SU-DHL-6 (cell line): Measurements from ENCODE around the gene PIEZO1.

ENCODE experiments used
- H2AFZ ChIP-seq: fragments of 200-600 bp; sonication (generic); 2 replicates; pipeline ENCODE4 v1.6.1; 2014; ENCODE audit warnings: low read depth, mild to moderate bottlenecking, moderate library complexity, mixed read lengths, antibody characterized with exemption, low read length; ENCODE audit not compliant: severe bottlenecking
- H3F3A ChIP-seq: fragments of 200-600 bp; shearing (Covaris generic); 2 replicates; pipeline ENCODE4 v1.6.0; 2016; ENCODE audit warnings: antibody characterized with exemption, mild to moderate bottlenecking; ENCODE audit not compliant: insufficient read depth
- H3K27ac ChIP-seq: fragments of 200-600 bp; sonication (generic); 2 replicates; pipeline ENCODE4 v1.5.1; 2016; ENCODE audit warnings: low read depth, mild to moderate bottlenecking, low read length, moderate library complexity, mixed read lengths
- H3K27me3 ChIP-seq: fragments of 200-600 bp; sonication (generic), shearing (Covaris generic); 2 replicates; pipeline ENCODE4 v1.6.0; 2014; ENCODE audit warnings: mild to moderate bottlenecking, low read length
- H3K36me3 ChIP-seq: fragments of 200-600 bp; sonication (generic); 2 replicates; pipeline ENCODE4 v1.6.1; 2014; ENCODE audit warnings: mild to moderate bottlenecking, low read length, mixed read lengths
- H3K4me2 ChIP-seq: fragments of 300-600, 200-600 bp; shearing (Covaris generic), sonication (generic); 2 replicates; pipeline ENCODE4 v1.6.0; 2014; ENCODE audit warnings: low read length, low read depth, mild to moderate bottlenecking; ENCODE audit not compliant: poor library complexity, severe bottlenecking
- H3K4me3 ChIP-seq: fragments of 200-600 bp; sonication (generic); 2 replicates; pipeline ENCODE4 v1.5.1; 2014; ENCODE audit warnings: antibody characterized with exemption, low read length, mild to moderate bottlenecking, mixed read lengths; ENCODE audit not compliant: insufficient read depth, poor library complexity, severe bottlenecking
- H3K79me2 ChIP-seq: fragments of 200-600 bp; sonication (generic); 2 replicates; pipeline ENCODE4 v1.6.1; 2014; ENCODE audit warnings: mild to moderate bottlenecking, low read length, moderate library complexity; ENCODE audit not compliant: insufficient read depth
- H3K9ac ChIP-seq: fragments of 200-600 bp; sonication (generic); 2 replicates; pipeline ENCODE4 v1.7.0; 2014; ENCODE audit warnings: mild to moderate bottlenecking, low read length
- H3K9me2 ChIP-seq: fragments of 200-600 bp; sonication (generic); replicated peaks from 2 replicates; pipeline ENCODE4 v1.6.1; 2014; ENCODE audit warnings: low read length; ENCODE audit not compliant: insufficient read depth
- H3K9me3 ChIP-seq: fragments of 200-600 bp; sonication (generic); 2 replicates; pipeline ENCODE4 v1.6.1; 2014; ENCODE audit warnings: low read length, mixed read lengths; ENCODE audit not compliant: insufficient read depth
- H4K20me1 ChIP-seq: fragments of 200-600 bp; sonication (generic); 2 replicates; pipeline ENCODE4 v1.6.1; 2014; ENCODE audit warnings: low read depth, mild to moderate bottlenecking, antibody characterized with exemption, low read length, moderate library complexity, mixed read lengths
- EZH2phosphoT487 ChIP-seq: fragments of 200-600 bp; sonication (generic), shearing (Covaris generic); conservative IDR thresholded peaks from 2 replicates; pipeline ENCODE4 v1.6.1; 2018; ENCODE audit warnings: mild to moderate bottlenecking, antibody characterized with exemption, low read length, moderate library complexity, mixed read lengths
- TF ChIP-seq, protein P1 (sequence below): fragments of 200-600 bp; sonication (generic); IDR thresholded peaks from one replicate; pipeline ENCODE4 v1.5.1; 2017; ENCODE audit warnings: antibody characterized with exemption, mild to moderate bottlenecking, low read length, moderate library complexity; ENCODE audit not compliant: insufficient read depth, poor library complexity, severe bottlenecking

PIEZO1 gene

GRCh38 chr16:88809068-88809675, 24.2 kb upstream of the PIEZO1 start:
- H3K4me2 ChIP-seq: peak overlapping the region; percentile 89

DNA sequence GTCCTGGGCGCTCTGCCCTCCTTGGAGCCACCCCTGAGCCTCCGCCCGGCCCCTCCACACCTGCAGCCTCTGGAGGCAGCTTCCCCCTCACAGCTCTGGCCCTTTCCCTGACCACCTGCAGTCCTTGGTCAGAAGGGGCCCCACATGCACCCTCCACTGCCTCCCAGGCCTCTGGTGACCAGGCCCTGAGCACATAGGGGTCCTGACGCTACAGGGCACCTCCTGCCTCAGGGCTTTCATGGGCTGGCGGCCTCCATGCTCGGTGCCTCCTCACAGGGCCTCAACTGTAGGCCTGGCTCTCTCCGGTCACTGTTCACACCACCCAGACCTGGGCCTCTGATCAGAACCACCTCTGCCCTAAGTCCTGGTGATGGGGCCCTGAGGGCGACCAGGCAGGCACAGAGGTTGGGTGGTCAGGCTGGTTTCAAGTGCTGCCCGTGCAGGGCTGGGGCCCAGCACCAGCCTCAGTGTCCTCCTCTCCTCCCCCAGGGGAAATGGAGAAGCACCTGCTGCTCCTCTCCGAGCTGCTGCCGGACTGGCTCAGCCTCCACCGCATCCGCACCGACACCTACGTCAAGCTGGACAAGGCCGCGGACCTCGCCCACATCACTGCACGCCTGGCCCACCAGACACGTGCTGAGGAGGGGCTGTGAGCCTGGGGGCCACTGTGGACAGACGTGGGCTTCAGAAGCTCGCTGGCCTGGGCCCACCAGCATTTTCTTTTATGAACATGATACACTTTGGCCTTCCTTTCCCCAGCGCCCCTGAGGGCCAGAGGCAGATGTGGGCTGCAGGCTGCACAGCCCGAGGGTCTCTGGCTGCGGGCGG, 22.8 kb upstream of the PIEZO1 start:
- Histone ChIP-seq H2AFZ (no peak overlapping the region), H3K9ac (no peak overlapping the region), H3K9me3 (peaks cover 5% of the 10 kb centered on the region; the same call in 1 of the 2 replicates), H3F3A (peaks cover 38% of the 10 kb centered on the region), H3K36me3 (no peaks in the 10 kb centered on the region), H4K20me1 (no peaks in the 10 kb centered on the region), H3K27me3 (no peaks in the 10 kb centered on the region), H3K4me3 (no peak overlapping the region), H3K27ac (no peak overlapping the region), H3K4me2 (no peak overlapping the region), H3K79me2 (peaks cover 25% of the 10 kb centered on the region), H3K9me2 (no peaks in the 10 kb centered on the region)
- no peak for TF ChIP-seq EZH2phosphoT487
- TF ChIP-seq, protein P1, sequence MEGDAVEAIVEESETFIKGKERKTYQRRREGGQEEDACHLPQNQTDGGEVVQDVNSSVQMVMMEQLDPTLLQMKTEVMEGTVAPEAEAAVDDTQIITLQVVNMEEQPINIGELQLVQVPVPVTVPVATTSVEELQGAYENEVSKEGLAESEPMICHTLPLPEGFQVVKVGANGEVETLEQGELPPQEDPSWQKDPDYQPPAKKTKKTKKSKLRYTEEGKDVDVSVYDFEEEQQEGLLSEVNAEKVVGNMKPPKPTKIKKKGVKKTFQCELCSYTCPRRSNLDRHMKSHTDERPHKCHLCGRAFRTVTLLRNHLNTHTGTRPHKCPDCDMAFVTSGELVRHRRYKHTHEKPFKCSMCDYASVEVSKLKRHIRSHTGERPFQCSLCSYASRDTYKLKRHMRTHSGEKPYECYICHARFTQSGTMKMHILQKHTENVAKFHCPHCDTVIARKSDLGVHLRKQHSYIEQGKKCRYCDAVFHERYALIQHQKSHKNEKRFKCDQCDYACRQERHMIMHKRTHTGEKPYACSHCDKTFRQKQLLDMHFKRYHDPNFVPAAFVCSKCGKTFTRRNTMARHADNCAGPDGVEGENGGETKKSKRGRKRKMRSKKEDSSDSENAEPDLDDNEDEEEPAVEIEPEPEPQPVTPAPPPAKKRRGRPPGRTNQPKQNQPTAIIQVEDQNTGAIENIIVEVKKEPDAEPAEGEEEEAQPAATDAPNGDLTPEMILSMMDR: no peak

More at GRCh38 chr16:88809068-88809675, 24.2 kb upstream of the PIEZO1 start:
- peaks cover 23% of the 10 kb centered on the region for H3K79me2 ChIP-seq
- H3K9me3 ChIP-seq: peaks cover 5% of the 10 kb centered on the region; the same call in 1 of the 2 replicates
- H2AFZ ChIP-seq: no peak overlapping the region
- H3F3A ChIP-seq: peaks cover 37% of the 10 kb centered on the region
- H3K36me3 ChIP-seq: no peaks in the 10 kb centered on the region
- peak overlapping the region; percentile 45; the same call in 1 of the 2 replicates for H3K27ac ChIP-seq
- 0 out of 2 replicates have a peak overlapping the region, but pooled peaks have one; percentile 2 for H3K9ac ChIP-seq
- H4K20me1 ChIP-seq: no peaks in the 10 kb centered on the region
- H3K4me3 ChIP-seq: no peak overlapping the region
- no peaks in the 10 kb centered on the region for H3K27me3 ChIP-seq
- H3K9me2 ChIP-seq: no peaks in the 10 kb centered on the region
- no peak for TF ChIP-seq EZH2phosphoT487
- TF ChIP-seq, protein P1: no peak

- Histone ChIP-seq H3K36me3 (no peaks in the 10 kb centered on the region), H3K27me3 (no peaks in the 10 kb centered on the region), H3K9me2 (no peaks in the 10 kb centered on the region), H3F3A (peaks cover 43% of the 10 kb centered on the region), H3K79me2 (peaks cover 25% of the 10 kb centered on the region), H3K4me2 (no peak overlapping the region), H4K20me1 (no peaks in the 10 kb centered on the region), H3K9me3 (peaks cover 3% of the 10 kb centered on the region; the same call in 1 of the 2 replicates), H3K9ac (no peak overlapping the region), H3K4me3 (no peak overlapping the region), H3K27ac (no peak overlapping the region), H2AFZ (no peak overlapping the region)
- TF ChIP-seq, protein P1: no peak
- no peak for TF ChIP-seq EZH2phosphoT487
Measured at GRCh38 chr16:88807142-88807625, 22.2 kb upstream of the PIEZO1 start.
